Fibroblast of villous mesenchyme (primary cell): ENCODE results near the gene SIX6. TPM values are rescaled to one million over a fixed set of nuclear protein-coding genes. Genes with fewer than 3 reads are reported as not detected.

ENCODE experiments used
- DNase-seq: peaks from one replicate; pipeline ENCODE4 v3.0.0-alpha.2; 2010; ENCODE audit warnings: low read depth
- H3K4me3 ChIP-seq: 2 replicates; pipeline ENCODE4 v1.5.1; 2011; ENCODE audit warnings: low read depth, mild to moderate bottlenecking, low read length
- total RNA-seq: library from RNA; depleted of rRNA; stranded (reverse); fragments of >200 nt; gene quantifications from 2 replicates; pipeline ENCODE4 v1.2.3, GENCODE V29; 2012
- TF ChIP-seq, protein P1 (sequence below): IDR thresholded peaks from 2 replicates; pipeline ENCODE4 v1.5.1; 2012; ENCODE audit warnings: low read depth, mild to moderate bottlenecking, low read length; ENCODE audit not compliant: insufficient read depth

The SIX6 gene
- total RNA-seq, 1 donor, result not detected

DNA sequence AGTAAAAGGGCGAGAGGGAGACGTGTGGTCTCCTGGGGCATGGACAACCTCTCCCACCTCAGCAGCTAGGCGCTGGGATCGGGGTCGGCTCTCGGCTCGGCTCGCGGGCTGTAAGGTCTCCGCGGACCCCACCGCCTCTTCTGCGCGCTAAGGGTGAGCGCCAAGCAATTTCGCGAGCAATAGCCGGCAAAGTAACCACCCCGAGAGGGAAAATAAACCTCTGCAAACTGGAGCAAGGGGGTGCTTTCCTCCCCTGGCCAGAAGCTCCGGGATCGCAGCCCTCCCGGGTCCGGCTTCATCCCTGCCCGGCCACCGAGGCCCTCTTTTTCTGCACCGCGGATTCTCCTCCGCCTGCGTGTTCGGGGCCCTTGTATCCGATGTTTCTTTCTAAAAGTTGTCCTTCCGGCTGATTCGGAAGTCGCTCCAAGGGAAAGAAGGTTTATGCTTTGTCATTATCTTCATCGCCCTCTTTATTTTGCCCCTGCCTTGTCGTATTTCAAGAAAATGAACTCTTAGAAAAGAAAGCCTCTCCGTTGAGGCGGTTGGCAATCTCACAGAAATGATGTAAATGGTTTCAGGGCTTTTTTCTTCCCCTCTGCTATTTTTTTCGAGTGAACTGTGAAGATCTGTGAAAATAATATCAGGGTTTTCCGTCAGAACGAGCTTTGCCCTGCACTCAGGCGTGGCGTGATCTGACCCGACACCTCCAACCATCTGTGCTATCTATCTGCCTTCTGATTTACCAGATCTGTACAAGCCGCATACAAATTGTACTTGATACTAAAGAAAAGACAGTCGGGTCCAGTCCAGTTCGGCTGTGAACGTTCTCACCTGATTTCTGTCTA lies 1.7 kb upstream of the SIX6 start:
- TF ChIP-seq, protein P1, sequence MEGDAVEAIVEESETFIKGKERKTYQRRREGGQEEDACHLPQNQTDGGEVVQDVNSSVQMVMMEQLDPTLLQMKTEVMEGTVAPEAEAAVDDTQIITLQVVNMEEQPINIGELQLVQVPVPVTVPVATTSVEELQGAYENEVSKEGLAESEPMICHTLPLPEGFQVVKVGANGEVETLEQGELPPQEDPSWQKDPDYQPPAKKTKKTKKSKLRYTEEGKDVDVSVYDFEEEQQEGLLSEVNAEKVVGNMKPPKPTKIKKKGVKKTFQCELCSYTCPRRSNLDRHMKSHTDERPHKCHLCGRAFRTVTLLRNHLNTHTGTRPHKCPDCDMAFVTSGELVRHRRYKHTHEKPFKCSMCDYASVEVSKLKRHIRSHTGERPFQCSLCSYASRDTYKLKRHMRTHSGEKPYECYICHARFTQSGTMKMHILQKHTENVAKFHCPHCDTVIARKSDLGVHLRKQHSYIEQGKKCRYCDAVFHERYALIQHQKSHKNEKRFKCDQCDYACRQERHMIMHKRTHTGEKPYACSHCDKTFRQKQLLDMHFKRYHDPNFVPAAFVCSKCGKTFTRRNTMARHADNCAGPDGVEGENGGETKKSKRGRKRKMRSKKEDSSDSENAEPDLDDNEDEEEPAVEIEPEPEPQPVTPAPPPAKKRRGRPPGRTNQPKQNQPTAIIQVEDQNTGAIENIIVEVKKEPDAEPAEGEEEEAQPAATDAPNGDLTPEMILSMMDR, result no peak
- H3K4me3 ChIP-seq, result no peak overlapping the region
- no peak for DNase-seq

DNA sequence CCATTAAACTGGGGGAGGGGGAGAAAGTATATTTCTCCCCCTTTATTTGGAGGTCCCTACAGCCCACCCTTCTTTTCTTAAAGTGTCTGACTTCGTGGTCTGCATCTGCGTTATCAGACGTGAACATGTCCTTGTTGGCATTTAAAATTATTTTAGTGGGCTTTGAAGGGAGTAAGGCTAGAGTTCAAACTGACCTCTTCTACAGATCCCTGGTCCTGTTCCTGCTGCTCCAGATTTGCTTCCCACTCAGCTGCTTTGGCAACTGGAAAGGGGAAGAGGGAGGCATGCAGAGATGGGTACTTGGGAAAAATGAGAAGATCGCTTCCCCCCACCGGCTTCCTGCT lies 611 bp upstream of the SIX6 start:
- TF ChIP-seq, protein P1, result no peak
- DNase-seq, result no peak
- no peak overlapping the region for H3K4me3 ChIP-seq

DNA sequence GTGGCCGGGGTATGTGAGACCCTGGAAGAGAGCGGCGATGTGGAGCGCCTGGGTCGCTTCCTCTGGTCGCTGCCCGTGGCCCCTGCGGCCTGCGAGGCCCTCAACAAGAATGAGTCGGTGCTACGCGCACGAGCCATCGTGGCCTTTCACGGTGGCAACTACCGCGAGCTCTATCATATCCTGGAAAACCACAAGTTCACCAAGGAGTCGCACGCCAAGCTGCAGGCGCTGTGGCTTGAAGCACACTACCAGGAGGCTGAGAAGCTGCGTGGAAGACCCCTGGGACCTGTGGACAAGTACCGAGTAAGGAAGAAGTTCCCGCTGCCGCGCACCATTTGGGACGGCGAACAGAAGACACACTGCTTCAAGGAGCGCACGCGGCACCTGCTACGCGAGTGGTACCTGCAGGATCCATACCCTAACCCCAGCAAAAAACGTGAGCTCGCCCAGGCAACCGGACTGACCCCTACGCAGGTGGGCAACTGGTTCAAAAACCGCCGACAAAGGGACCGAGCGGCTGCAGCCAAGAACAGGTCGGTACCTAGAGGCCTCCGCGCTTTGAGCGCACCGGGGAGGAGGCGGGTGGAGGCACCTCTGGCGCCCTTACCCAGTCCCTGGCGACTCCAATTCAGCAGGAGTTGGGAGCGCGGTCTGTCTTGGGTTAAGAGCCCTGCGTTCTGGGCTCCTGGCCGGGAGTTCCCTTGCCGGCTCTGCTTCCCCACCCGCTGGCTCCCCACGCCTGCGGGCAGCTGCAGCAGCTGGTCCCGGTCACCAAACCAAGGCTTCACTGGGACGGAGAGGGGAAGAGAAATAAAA lies 700 bp downstream of the SIX6 start:
- no peak for DNase-seq
- TF ChIP-seq, protein P1, result no peak
- H3K4me3 ChIP-seq, result no peak overlapping the region

DNA sequence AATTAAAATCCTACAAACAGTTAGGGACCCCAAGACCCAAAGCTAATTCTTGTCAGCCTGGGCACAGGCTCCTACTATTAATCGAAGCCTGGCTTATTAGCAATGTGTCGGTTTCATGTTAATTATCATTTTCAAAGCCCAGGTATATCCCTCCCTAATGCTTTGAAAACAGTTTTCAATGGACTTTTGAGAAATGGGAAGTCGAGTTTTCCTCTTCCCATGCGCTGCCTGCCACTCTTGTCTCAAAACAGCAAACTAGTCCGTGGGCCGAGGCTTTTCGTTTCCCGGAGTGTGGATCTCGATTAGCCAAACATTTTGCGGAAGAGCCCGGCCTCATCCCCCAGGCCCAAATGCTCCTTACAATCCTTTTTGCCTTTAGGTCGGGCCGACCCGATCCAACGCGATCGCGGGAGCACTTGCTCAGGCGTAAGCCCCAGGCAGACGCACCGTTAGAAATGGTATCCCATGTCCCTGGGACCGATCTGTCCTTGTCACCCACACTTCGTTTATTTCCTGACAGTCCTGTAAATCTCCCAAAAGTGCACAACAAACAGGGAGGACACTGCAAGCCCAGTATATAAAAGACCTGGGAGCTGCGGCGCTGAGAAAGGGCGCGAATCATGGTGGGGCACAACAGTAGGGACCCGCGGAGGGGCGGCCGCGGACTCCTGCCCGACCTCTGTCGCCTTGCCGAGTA lies 1.5 kb downstream of the SIX6 start:
- H3K4me3 ChIP-seq, result no peak overlapping the region
- DNase-seq, result no peak
- TF ChIP-seq, protein P1, result no peak

DNA sequence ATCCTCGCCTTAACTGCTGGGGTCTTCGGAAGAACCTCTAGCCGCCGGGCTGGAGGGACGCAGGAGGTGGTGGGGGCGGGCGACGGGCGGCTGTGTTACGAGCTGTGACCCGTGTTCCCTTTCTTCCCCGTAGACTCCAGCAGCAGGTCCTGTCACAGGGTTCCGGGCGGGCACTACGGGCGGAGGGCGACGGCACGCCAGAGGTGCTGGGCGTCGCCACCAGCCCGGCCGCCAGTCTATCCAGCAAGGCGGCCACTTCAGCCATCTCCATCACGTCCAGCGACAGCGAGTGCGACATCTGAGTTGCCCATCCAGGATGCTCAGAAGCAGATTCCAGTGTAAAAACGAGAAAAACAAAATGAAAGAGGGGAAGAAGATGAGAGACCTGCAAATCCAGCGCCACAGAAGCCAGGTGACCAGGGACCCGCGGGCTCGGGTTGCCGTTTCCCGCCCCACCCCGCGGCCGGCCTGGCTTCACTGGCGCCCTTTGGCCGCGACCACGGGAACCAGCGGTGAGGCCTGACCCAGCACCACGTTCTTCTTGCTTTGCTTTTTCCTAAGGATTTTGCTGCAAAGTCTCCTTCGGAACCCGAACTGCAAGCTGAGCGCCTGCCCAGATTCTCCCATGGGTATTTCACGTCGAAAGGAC lies 2.1 kb downstream of the SIX6 start:
- TF ChIP-seq, protein P1, result no peak
- no peak for DNase-seq
- no peak overlapping the region for H3K4me3 ChIP-seq

DNA sequence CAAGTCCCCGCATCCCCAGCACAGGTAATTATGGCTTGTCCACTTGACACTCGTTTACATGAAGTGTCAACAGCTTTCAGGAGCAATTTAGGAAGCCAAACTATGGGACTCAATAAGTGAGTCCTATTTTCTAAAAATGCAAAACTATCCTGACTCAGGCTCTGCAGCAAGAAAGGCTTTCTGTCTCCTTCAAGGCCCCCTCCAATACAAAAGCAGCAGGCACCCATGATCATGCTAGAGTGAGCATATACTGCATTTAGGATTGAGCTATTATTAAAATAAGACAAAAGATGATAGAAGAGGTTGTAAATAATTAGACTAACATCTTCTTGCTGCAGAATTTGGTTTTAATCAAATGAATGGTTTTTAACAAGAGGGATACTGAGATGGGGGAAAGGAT lies 3.2 kb downstream of the SIX6 start:
- TF ChIP-seq, protein P1, result no peak

More for the DNA sequence above, 3.2 kb downstream of the SIX6 start:
- H3K4me3 ChIP-seq, result no peak overlapping the region
- no peak for DNase-seq
